ENCODE measurements around the gene RAB3IL1.

GRCh38 chr11:61896665-61897386, 20.5 kb downstream of the RAB3IL1 start:
- TF ChIP-seq CTCF (IDR thresholded peaks at IDR 0.05) (no peak), EP300 (IDR thresholded peaks at IDR 0.05) (no peak)
